AG20443 (cell line): ENCODE measurements around the gene FLT1.
A peak's percentile ranks its signal among the peaks of the same experiment; 100 is the strongest.

ENCODE experiments used
- DNase-seq: peaks from one replicate; pipeline ENCODE4 v3.0.0; 2012; ENCODE audit warnings: low spot score, mixed read lengths

Gene FLT1

DNA sequence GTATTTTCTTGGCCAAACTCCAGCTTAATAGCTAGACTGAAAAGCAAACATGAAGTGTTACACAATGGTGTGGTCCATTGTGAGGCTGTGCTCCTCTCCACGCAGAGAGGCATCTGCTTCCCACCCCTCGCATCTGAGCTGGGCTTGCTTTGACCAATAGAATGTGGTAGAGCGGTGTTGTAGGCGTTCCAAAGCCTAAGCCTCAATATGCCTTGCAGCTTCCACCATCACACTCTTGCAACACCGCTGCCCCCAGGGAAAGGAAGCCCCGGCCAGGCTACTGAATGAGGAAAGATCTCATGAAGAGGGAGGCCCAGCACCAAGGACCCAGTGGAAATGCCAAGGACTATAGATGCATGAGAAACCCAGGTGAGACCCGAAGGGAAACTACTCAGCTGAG lies 9.4 kb downstream of the FLT1 start:
- DNase-seq: no peak

DNA sequence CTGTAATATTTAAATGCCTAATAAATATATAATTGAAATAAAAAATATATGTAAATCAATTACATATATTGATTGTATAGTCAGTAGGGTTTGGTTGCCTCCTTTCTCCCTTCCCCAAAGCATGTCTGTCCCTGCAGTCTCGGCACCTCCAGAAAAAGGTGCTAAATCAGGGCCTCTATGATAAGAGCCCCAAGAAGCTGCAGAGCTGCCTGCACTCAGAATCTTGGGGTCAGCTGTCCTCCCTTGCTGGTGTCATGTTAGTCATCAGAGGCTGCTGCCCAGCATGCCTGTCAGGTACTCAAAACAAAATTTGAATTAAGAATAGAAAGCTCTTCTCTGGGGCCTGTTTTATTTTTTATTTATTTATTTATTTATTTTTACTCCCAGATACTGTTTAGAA lies 9.8 kb downstream of the FLT1 start:
- no peak for DNase-seq

DNA sequence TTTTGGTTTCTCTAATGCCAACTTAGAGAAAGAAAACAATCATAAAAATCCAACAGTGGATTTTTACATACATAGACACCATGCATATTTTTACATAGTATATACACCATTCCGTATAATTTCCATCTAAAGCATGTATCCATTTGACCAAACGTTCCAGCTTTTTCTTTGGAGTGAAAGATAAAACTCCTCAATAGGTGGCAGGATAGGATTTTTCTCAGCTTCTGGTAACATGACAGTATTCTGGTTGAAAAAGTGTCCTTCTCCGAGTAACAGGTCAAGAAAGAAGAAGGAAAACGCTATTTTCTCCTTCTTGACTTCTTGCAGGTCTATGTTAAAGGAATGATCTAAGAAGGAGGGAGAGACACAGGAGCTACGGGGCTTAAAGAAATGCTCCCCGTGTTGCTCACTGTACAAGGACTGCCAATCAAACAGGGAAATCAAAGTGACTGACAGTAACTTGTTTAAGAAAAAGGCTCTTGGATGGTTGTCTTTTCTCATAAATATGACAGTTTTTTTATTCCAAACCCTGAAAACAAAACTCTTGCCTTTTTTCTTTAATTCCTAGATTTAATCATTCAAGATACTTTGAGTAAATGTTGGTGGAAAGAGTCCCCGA lies 11.5 kb downstream of the FLT1 start:
- DNase-seq: no peak

DNA sequence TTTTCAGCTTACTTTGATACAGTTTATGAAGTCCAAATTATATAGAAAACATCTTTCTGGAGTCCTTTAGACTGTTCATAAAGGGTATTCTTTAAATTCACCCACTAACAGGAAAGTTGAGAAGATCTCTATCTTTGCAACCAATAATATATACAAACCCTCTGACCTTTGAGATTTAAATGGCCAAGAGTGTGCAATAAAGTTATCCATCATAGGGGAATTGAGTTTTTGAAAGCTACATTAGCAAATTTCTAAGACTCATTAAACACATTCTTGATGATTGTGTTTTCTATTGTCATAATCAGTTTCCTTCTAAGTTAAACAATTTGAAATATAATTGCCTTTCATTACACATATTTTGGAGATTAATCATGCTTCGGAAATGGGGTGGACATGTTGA lies 15.9 kb downstream of the FLT1 start:
- DNase-seq: no peak

DNA sequence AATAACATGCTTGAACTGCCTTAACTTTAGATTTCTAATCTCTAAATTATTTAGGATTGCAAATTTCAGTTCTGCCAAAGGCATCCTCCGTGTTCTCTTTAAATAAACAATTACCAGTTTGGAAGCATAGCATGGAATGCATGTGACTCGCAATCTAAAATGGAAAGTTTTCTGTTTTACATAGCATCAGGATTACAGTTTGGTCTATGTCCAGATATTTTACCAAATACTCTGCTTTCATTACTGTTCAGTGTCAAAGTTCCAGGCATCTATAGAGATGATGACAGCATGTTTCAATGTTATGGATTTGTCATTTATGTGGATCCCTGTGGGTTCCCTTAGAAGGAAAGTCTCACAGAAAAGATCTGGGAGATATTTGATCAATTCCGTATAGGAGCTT lies 16.8 kb downstream of the FLT1 start:
- no peak for DNase-seq

DNA sequence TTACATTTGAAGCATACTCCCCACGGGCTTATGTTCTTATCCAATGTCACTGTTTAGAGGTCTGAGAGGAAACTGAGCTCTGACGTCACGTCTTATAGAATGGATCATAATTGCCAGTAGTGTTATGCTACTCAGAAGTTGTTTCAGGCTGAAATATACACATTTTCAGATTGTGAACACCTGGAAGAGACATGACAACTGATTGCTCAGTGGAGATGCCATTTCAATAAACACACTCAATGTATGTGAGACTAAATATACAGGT lies 17.3 kb downstream of the FLT1 start:
- DNase-seq: no peak

DNA sequence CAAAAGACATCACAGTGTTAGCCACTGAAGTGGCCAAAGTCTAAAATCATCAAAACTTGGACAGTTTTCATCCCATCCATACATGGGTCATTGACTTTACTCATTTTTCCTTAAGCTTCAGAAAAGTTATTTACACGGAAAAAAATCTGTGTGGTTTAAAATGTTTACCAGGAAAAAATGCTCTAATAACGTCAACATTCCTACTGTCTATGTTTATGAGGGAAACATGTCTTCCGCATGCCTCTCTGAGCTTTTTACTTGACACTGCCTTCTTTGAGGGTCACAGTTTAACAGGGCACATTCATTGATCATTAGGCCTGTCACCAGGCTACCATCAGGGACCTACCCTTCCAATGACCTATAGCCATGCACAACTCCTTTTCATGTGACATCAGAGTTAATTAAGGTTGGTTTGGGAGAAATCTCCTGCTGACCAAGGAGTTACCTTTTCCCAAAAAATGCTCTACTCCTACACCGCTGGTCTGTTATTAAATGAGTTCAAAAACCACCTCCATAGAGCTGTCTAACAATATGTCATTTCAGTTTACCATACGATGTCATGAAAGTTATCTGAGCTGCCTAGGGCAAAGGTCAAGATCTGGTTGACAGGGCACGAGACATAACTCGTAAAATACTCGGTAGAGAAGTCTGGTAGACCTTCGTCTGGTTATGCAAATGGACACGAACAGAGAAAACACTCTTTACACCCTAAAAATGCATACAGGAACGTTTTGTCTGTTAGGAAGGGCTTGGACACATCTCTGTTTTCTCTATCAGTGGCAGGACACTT lies 17.8 kb downstream of the FLT1 start:
- DNase-seq: no peak

DNA sequence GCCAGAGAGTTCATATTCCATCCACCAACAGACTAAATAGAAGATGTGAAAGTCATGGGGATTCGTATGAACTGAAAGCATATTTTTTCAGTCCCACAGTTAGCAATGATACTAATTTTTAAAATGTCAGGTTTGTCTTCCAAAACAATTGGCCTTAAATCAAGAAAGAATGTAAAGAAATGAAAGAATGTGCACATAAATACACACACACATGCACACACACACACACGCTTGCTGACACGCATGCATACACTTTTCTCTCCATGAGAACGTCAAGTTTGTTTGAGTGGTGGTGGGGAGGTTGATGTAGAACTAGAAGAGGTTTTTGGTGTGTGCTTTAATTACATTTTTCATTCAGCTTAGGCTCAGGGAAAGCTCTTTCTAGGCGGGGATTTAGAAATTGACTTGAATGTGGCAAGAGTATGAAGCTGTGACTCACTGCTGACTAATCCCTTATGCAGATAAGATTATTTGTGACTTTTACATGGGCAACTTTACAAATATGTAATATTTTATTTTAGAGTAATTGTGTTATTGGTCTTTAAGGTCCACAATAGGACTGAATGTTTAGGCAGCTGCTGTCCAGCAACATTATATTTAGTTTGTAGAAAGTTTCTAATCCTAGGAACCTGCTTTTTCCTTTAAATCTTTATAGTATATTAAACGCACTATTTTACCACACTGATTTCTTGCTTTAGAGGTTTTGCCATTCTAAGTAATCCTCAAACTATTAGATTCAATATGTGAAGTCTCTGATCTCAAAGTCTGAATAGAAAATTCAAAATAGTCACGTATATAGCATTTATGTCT lies 18.8 kb downstream of the FLT1 start:
- DNase-seq: peak; percentile 64

DNA sequence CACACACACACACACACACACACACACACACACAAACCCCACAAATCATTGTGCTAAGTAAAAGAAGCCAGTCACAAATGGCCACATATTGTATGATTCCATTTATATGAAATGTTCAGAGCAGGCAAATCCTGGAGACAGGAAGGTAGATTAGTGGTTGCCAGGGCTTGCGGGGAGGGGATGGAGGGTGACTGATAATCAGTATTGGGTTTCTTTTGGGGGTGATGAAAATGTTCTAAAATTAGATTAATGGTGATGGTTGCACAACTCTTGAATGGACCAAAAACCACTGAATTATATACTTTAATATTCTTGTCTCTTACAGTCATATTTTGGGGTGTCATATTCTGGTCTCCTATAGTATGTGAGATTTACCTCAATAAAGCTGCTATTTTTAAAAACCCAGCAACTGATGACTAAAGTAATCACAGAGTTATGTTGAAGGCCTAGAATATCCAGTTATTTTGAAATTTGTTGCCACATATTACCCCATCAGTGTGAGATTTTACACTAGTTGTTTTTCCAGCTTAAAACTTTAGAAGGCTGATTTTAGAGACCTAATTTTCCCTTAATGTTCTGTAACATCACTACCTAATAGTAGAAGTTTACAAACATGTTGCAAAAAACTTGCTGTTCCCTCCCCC lies 20.3 kb downstream of the FLT1 start:
- no peak for DNase-seq

DNA sequence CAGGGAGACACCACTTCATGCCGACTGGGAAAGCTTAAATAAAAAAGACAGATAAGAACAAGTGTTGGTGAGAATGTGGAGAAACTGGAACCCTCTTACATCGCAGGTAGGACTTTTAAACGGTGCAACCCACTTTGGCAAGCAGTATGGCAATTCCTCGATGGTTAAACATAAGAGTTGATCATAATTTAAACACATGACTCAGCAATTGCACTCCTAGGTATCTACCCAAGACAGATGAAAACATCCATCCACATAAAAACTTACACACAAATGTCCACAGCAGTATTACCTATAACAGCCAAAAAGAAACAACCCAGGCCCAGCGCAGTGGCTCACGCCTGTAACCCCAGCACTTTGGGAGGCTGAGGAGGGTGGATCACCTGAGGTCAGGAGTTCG lies 21.9 kb downstream of the FLT1 start:
- no peak for DNase-seq

DNA sequence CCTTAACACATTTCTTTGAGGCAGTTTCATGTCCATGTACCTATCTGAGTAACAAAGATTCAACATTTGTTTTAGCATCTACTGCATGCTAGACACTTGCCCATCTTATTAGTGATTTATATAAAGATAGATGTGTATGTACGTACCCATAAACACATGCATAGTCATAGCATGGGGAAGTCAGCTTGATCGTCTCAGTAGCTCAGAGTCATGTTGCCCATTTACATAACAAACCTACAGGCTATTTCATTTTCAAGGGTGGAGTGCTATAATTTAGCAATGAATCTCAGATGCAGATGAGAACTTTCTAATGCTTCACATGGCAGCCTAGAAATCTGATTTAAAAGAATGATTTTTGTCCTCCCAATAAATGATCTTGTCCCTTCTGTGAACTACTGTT lies 23.5 kb downstream of the FLT1 start:
- no peak for DNase-seq

DNA sequence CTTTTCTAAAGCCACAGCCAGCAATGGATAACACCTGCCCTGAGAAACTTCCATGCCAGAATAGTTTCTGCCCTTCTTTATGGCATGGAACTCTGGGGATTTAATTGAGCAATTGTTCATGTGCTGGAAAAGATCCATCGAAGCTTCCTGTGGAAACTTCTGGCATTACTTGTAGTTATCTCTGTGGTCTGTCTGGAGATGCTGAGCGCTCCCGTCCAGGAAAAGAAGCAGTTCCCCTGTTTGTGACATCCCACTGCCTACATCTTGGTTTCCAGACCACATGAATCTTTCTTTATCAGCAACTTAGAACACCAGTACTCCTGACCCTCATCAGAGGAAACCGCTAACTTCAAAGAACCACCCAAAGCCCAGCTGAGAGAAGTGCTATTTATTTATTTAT lies 24.6 kb downstream of the FLT1 start:
- DNase-seq: no peak

DNA sequence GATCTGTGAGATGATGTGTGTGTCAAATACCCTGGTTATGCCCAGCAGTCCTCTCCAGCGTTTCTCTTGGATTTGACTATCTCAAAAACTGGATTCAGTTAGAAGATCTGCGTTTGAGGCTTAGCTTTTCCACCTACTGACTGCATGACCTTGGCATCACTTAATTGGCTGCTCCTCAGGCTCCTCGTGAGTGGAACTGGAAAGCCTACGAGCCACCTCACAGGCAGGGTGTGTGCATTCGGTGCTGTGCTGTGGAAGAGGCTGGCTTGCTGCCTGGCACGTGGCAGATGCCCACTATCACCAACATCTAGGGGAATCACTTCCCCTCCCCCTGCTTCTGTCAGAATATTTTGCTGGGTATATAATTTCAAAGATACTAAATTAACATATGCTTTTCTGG lies 25.6 kb downstream of the FLT1 start:
- no peak for DNase-seq

DNA sequence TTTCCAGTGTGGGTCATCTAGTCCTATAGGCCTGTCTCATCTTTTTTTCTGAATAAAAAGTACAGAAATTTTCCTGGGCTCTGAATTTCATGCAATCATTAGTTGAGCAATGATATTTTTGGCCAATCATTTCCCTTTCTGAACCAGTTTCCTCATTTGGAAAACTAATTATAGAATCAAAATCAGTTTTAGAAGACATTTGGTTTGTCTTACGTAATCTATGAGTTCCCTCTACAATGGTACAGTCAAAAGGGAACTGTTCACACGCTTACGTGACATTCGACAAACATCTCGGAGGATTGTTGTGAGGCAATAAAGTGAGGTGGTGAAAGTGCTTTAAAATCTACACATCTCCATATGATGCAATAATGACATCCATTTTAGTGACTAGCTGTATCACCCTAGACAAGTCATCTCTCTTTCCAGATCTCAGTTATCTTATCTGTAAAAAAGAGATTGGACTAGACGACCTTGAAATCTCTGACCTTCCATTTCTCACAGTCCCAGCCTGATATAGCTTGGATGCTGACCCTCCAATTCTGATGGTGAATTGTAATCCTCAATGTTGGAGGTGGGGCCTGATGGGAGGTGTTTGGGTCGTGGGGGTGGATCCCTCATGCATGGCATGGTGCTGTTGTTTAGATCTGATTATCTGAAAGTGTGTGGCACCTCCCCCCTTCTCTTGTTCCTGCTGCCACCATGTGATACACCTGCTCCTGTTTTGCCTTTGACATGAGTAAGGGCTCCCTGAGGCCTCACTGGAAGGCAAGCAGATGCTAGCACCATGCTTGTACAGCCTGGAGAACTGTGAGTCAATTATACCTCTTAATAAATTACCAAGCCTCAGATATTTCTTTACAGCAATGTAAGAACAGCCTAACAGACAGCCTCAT lies 26.7 kb downstream of the FLT1 start:
- no peak for DNase-seq

DNA sequence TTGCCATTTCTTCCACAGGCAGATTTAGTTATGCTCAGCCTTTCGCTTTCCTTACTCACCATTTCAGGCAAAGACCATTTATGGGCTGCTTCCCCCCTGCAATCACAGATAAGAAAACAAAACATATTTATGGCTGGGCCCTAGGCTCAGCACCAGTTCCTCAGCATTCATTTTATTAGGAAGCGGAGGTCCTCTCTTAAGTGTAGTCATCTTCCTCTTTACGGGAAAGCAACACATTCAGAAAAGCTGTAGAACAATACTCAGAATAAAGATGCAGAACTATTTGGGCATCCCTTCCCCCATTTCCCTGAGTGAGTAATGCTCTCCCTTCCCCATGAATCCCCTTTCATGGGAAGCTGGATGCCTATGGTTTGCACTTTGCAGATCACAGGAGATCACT lies 27.9 kb downstream of the FLT1 start:
- no peak for DNase-seq

DNA sequence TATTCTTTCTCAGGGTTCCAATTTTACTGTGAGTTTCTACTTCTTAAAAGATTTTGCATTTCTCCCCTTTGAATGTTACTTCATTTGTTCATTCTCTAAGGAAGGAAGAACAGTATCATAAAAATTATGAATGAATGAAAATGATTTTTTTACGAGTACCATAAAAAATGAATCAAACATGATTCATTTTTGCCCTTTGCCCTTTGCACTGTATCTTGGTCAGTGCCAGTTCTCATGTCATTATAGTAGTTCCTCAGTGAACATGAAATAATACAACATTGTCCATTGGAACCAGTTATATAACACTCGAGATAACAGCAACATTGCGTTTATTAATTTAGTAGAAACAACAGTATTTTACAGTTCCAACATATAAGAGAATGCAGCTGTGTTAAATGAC lies 28.8 kb downstream of the FLT1 start:
- DNase-seq: no peak

DNA sequence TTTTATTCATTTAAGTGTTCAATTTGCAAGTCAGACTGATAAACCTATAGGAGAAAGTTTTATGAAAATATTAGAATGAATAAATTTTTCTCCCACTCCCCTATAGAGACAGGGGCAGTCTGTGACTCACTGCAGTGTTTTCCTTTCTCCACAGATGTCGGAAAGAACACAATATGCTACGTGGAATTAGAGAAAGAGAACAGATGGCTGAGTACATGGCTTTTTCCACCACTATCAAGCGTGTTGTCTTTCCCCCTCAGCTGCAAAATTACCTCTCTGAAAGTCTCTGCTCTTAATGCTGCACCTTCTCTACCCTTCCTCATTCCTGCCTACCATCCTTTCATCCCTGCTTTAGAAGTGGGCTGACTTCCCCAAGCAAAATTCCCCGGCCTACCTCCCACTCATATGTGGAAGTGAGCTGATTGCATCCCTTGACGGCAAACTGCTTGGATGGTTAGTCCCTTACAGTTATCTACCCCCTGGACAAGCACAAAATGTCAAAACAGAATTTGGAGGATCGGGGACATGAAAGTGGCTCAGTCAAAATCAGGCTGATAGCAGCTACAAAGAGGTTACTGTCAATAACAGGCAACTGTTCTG lies 30.0 kb downstream of the FLT1 start:
- DNase-seq: no peak

DNA sequence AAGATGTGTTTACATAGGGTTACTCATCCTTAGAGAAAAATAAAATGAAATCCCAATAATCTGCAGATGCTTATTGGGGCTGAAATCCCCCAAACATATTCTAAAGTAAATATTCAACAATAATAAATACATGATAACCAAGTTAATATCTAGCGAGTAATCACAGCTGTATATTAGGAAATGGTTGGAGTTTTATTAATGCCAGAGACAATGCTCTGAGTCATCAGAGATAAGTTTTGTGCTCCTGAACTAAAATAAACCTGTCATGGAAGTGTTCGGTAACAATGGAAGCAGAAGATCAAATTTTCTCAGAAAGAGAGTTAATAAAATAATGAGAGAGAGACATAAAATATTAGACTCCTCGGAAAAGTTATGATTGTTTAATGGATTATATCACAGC lies 31.4 kb downstream of the FLT1 start:
- DNase-seq: no peak

DNA sequence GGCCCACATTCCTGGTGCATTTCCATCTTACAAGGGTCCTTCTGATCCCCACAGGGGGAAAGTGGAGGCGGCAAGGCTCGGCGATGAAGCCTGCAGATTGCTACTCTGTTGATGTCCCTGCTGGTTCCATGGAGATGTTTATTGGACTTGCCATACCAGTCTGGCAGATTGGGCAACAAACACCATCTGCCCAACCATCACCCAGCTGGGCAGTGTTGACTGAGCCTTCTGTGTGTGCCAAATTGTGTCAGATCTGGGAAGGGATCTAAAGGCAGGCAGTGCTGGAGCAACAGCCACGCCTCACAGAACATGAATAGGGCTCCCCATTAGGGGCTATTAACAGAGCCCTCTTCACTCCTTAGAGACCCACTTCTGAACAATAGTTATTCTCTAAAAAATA lies 35.0 kb downstream of the FLT1 start:
- DNase-seq: no peak

DNA sequence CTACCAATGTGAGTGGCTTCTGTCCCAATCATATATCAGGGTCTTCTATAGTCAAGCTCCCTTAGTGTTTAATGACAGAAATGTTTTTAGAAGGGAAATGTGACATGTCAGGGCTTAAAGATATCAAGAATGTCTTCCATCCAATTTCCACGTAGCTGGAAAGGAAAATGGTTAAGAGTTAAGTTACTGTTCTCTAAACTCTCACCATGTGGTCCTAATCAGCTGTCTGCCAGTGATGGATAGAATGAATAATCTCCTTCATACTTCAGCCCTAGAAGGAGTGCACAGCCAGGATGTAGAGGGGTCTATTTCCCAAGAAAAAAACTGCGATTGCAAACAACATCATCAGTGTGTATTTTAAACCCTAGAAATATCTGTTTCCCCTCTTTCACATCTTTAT lies 36.3 kb downstream of the FLT1 start:
- DNase-seq: no peak

DNA sequence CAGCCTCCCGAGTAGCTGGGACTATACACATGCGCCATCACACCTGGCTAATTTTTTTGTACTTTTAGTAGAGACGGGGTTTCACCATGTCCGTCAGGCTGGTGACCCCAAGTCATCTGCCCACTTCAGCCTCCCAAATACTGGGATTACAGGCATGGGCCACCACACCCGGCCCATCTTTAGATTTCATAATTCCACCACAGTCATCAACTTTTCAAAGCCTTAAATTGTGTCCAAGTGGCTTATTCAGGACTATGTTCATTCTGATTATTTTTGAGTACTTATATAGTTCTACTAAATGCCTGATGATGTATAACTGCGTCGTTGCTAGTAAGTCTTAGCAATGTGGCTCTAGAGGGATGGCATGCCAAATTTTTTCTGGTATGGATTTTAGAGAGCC lies 36.9 kb downstream of the FLT1 start:
- DNase-seq: no peak

DNA sequence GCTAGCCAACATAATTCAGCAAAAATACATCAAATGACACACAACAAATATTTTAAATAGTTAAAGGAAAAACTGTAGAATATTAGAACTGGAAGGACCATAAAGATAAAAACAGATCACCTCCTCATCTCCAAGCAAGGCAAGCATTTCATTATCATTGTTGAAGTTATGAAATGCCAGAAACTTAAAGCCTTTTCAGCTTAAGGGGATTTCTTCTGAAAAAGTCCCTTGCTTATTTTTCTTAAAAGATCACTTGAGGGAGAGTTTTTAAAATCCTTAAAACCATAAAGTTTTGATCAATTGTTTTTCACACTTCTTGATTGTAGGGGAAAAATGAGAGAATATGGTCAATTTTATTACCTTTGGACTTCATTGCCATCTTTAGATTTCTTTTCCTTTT lies 37.4 kb downstream of the FLT1 start:
- DNase-seq: no peak
